Measurements from ENCODE around the gene RUNX1.

Gene RUNX1

DNA sequence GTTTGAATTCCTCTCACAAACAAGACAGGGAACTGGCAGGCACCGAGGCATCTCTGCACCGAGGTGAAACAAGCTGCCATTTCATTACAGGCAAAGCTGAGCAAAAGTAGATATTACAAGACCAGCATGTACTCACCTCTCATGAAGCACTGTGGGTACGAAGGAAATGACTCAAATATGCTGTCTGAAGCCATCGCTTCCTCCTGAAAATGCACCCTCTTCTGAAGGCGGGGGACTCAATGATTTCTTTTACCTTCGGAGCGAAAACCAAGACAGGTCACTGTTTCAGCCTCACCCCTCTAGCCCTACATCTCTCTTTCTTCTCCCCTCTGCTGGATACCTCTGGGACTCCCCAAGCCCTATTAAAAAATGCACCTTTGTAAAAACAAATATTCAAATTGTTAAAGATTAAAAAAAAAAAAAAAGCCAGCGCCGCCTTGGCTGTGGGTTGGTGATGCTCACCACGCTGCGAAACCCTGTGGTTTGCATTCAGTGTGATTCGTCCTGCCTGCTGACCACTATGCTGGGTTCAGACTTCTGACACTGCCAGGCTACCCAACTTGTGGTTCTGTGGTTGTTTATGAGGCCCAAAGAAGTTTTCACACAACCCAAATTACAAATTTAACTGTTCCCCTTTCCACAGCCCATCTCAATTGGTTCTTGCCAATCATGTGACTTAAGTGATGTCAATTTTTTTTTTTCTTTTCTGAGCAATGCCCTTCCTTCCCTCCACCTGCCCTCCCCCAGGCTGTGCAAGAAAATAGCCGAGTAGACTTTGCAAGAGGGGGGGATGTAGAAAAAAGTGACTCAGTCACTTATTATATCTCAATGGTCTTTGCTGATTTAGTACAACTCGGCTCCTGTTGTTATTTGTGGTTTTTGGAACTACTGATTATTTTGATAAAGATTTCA is at the start of gene RUNX1:
Gene RUNX1 (minus strand): TSS at position 597 of the 912 bp plus-strand sequence.
- peak; percentile 44 for DNase-seq

DNA sequence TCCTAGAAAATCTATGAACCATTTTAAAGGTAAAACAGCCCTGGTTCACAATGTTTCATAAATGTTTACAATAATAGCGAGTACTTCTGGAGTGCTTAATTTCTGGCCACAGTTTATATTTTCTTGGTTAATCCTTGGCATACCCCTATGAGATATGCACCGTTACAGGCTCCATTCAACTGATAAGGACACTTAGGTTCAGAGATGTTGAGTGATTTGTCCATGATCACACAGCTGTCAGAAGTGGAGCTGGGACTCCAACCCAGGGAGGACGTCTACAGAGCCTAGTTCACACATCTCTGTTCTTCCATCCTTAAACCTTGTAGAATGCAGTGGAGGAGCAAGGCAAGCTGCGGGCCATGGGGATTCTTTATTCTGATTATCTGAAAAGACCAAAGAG is 48.4 kb upstream of the RUNX1 start:
- no peak for DNase-seq

DNA sequence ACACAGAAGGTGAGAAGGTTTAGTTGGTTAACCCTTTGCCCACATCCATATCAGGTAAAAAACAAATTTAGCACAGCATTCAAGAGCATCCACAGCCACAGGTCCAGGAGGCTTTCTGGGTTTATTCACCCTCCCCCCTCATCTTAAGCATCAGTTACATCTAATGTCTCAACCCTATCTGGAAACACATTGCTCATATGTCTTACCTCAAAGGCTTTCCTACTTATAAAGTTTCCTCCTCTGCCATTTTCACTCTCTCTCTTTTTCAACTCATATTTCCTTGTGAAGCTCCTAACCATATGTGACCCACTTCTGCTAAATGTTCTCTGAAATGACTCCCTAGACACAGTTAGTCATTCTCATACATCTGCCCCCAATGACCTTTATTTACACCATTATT is 47.9 kb upstream of the RUNX1 start:
- DNase-seq, result no peak

DNA sequence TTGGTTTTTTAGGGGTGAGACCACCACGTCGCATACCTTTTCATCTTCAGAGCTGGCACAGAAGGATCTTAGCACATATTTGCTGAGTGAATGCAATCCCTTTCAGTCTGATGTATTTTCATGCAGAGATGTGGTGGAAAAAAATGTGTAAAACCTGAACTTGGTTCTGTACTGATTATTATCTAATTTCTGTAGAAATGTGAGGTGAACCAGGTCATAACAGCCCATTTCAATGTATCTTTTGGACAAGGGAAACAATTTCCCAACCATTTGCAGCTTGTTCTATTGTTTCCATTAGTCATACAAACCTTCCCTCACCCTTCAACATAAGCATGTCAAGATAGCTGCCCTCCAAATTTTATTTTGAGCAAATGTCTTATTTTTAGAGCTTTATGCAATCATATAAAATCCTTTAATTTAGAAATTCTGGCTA is 46.8 kb upstream of the RUNX1 start:
- no peak for DNase-seq

DNA sequence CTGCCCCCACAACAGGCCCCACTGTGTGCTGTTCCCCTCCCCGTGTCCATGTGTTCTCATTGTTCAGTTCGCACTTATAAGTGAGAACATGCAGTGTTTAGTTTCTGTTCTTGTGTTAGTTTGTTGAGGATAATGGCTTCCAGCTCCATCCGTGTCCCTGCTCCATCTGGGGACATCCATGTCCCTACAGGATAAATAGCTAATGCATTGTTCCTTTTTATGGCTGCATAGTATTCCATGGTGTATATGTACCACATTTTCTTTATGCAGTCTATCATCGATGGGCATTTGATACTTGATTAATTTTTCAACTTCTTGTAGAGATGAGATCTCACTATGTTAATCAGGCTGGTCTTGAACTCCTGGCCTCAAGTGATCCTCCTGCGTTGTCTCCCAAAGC is 44.4 kb upstream of the RUNX1 start:
- DNase-seq, result no peak

DNA sequence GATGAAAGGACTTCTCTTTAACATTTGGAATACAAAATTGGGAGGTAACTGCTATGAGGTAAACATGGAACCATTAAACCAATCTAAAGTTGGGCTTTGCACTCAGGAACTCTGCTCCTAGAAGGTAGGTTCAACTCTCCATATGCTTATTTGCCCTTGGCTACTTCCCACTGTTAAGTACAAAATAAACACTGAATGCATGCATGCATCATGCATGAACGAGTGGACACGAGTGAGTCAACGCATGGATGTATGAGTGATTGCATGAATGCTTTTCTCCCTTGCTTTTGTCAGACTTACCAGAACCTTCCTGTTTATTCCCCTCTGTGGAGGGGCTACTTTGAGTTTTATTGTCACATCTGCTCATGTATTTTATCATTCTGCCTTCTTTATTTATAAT is 42.4 kb upstream of the RUNX1 start:
- no peak for DNase-seq

DNA sequence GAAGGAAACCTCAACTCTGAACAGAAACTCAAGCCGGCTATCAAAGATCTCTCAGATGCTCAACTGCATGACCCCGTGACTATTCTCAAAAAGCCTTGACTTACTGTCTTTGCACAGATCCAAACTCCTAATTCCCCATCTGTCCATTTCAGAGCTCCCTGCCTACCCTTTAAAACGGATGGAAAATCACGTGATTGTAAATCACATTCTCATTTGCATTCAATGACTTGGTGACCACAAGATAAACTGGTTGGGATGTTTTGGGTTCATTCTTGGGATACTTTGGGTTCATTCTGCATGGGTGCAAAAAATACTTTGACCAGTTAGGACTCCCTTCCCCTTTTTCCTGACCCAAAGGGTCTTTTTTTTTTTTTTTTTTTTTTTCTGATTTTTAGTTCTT is 41.3 kb upstream of the RUNX1 start:
- peak; percentile 77 for DNase-seq

DNA sequence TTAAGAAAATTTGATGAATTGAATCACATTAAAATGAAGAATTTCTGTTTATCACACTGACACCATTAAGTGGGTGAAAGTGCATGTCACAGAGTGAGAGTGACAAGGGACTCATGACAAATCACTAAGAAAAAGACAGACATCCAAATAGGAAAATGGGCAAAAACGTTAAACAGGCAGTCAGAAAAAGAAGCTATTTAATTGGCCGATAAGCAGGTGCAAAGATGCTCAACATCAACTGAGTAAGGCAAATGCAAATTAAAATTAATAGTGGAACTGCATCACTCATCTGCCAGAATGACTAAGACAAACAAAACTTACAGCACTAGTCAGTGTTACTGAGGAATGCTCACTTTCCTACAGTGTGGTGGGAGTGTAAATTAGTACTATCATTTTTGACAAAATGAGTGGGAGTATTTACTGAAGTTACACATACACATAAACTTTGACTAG is 39.2 kb upstream of the RUNX1 start:
- DNase-seq, result no peak

DNA sequence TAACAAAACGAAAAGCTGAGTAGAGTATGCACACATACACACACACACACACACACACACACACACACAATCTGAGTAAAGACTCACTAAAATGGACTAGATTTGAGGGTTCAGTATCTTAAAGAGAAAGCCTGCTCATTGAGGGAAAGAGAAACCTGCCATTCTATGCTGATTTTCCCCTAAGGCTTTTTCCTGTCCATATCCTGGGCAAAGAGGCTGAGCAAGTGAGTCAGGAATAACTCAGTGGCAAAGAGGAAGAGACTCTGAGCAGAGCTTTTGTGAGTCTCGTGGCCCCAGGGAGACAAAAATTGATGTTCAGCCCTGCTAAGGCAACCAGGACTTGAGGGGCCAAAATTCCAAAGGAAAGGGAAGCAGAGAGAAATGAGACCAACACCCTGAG is 37.3 kb upstream of the RUNX1 start:
- no peak for DNase-seq

DNA sequence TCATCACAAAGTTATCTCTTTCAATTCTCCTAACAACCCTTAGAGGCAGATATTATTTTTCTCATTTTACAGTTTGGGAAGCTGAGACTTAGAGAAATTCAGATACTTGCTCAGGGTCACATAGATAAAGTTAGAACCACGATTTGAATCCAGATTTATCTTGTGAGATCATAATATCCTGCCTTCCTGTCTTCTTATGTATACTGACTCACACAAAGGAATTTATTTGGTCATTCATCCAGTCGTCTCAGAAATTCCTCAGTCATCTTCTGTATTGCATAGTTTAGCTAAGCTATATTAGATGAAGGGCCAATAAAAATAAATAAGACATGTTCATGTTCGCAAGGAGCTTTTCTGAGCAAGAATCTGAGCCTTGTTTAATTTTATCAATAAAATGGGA is 35.8 kb upstream of the RUNX1 start:
- no peak for DNase-seq

DNA sequence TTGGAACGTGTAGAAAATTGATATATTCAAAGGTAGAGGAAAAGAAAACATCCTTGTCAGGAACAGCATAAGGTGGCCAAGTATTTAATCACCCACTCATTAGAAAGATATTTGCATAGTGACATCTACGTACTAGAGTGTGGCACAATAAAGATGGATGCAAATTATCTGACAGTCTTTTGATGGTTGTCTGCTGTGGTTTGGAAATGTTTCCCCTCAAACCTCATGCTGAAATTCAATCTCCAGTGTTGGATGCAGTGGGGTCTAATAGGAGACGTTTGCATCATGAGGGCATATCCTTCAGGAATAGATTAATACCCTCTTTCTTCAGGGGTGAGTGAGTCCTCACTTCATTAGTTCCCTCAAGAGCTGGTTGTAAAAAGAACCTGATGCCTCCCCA is 34.1 kb upstream of the RUNX1 start:
- no peak for DNase-seq

DNA sequence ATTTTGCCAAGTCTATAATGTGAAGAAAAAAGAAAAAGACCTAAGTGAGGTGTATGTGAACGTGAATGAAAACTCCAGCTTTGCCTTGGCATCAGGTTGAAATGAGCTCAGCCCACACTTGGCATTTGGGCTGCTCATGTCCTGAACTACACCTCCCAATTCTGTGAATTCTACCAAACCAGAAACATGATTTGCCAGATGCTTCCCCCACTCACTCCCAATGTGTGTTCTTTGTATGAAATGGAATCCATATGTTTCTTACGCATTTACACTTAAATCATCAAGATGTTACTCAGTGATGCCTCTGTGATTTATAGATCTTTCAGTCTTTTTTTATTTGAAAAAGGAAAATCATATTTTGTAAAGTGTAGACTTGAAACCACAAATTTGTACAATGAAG is 32.8 kb upstream of the RUNX1 start:
- DNase-seq, result no peak

DNA sequence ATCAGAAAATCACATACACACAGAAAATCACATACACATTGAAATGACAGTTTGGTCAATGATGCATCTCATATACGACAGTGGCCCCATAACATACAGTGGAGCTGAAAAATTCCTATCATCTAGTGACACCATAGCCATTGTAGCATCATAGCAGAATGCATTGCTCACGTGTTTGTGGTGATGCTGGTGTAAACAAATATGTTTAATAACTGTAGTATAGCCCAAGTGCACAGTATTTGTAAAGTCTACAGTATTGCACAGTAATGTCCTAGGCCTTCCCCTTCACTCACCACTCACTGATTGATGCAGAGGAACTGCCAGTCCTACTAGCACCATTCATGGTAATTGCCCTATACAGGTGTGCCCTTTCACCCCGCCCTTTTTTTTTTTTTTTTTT is 30.1 kb upstream of the RUNX1 start:
- no peak for DNase-seq

DNA sequence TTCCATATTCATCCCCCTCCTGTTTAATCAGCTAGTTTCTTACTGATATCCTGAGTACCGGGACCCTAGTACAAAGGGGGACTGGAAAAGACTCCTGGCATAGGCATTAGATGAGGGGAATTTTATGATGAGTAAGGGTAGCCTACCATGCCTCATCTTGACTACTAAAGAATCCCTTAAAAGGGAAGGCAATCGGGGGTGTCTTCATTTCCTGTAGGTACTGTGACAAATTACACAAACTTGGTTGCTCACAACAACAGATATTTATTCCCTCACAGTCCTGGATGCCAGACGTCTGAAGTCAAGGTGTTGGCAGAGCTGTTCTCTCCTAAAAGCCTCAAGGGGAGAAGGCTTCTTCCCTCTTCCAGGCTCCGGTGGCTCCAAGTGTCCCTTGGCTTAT is 28.9 kb upstream of the RUNX1 start:
- DNase-seq, result no peak

DNA sequence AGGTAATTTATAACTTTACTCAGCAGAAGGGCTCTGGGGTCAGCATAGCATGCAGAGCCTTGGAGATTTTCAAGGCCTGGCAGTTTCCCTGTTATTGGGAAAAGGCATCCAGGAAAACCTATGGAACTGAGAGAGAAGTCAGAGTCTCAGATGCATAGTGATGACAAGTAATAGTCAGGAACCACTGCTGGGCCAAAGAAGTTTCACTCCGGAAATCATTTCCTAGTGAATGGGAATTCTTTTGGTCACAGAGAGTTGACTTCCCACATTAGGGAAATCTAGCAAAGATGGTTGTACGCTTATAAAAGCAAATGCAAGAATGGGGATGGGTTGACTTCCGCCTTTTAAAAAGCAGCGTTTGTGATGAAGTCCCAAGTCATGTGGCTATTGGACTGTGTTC is 28.4 kb upstream of the RUNX1 start:
- no peak for DNase-seq

DNA sequence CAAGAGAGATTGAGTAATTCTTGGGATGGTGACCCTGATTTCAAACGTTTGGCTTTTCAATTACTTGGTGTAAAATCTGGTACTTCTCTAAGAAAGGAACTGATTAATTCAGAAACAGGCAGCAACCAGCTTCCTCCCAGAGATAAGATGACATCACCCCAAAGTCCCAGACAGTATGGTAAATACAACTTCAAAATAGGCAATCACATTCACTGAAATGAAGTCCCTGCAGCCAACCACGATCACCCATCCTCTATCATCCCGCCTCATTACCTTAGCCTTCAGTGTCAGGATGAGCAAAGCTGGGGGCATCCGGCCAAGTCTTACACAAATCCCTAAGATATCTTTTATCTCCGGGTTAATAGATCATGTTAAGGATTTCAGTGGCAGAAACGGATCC is 26.4 kb upstream of the RUNX1 start:
- peak; percentile 74 for DNase-seq

DNA sequence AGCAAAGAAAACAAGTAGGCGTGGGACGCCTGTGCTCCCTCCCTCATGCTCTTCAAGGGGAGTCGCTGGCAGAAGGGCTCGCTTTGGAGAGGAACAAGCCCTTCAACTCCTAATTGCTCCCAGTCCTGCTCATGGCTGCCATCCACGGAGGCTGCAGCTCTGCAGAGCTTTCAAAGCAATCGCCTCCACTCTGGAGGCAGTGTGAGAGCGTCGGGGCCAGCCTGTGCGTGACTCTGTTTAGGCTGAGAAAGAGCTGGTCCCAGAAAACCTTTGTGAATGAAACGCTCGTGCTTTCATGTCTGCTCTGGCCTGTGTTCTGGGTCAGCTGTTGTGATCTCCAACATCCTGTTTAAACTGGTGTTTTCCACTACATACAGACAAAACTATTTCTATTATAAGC is 23.9 kb upstream of the RUNX1 start:
- no peak for DNase-seq

DNA sequence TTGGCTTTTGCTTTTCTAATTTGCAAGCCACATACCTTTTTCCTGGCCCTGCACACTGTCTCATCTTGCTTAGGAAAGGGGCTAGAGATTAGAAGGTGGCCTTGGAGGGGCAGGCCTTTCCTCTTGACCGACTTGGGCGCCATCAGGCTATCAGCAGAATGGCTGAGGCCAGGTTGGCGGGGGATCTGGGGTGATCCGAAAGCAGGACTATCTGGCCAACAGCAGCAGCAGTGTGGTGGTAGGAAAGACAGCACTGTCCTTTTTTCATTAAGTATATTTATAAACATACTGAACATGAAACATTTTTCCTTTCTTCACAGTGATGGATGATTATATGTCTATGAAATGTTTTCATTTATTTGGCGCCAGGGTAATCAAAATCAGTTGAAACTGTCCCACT is 23.5 kb upstream of the RUNX1 start:
- DNase-seq, result no peak

DNA sequence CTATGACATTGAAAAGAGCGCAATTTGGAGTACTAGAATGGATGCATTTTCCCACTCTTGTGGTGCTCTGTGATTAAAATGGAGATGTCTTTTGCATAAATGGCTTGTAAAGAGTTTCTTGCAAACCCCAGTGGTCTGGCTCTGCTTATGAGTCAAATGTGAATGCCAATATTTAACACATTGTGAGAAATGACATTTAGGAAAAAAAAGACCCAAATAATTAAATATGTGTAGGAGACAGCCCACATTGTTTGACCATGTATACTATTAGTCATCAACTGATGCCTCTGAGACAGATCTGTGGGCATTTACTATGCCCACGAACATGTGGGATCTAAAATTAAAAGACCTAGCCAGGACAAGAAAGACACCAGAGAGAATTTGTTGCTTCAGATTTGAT is 22.2 kb upstream of the RUNX1 start:
- DNase-seq, result no peak

DNA sequence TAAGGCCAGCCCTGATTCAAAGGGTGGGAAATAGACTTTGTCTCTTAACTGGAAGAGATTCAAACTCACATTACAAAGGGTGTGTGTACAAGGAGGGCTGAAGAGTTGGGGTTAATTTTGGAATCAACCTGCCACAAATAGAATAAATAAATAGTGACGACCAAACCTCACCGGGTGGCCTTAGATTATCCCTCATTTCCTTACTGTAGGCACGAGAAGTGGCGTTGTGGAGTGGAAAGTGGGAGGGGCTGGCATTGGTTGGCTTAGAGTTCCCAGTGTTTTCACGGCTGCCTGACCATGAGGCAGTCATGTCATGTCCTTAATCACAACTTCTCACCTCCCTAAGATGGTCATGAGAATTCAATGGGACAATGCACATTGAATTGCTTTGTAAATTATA is 21.3 kb upstream of the RUNX1 start:
- no peak for DNase-seq

DNA sequence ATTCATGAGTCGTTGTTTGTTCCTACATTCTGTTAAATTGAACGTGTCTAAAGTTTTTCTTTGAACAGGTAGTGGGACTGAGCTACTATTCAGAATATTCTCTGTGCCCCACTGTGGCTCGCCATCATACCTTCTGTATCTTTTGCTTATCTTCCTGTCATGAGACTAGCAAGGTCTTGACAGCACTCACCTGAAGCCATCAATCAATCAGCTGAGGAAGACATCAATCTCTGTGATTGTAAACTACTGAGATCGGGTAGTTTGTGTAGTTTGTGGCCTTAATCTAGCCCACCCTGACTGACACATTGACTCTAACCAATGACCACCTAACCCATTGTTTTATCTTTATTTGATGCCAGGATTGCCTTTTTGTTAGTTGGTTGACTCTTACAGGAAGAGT is 17.7 kb upstream of the RUNX1 start:
- DNase-seq, result no peak

DNA sequence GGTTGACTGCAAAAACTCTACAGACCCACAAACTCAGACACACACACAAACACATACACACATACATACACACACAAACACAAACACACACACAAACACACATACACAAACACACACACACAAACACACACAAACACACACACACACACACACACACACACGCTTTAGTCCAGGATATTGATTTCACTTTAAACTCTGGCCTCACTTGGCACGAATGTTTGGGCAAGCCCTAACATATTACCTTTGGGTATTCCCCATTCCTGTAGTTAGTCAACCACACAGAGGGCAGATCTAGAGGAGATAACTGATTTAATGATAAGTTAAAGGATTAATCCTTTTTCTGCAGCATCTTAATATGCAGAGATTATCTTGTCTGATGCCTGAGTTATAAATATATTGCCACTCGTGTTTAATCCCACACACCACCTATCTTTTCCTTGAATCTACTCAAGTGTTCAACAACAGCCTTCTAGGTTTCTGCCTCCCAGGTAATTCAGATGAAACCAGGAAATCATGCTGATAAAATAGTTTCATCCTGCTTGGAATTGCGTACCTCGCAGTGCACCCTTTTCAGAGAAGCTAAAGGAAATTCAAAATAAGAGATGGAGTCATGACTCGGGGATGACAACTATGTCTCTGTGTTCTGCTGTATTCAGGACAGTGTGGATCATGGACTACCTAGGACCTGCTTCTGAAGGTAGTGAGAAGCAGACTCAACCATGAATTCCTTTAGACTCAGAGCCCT is 14.5 kb upstream of the RUNX1 start:
- no peak for DNase-seq

DNA sequence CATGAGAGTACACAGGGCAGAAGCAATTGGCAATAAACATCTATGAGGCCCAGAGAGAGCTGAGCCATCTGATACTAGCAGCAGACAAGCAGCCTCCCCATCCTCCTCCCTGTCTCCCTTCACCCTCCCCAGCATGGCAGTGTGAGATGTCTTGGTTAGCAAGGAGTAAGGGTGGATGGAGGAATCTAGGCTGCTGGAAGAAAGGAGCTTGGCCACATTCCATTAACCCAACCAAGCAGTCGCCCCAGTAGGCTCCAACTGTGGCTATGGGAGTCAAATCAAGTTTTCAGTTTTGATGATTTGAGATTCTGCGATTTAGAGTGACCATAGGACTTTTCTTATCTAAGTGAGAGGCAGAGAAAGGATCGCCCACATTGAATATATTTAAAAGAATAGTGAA is 12.9 kb upstream of the RUNX1 start:
- no peak for DNase-seq

DNA sequence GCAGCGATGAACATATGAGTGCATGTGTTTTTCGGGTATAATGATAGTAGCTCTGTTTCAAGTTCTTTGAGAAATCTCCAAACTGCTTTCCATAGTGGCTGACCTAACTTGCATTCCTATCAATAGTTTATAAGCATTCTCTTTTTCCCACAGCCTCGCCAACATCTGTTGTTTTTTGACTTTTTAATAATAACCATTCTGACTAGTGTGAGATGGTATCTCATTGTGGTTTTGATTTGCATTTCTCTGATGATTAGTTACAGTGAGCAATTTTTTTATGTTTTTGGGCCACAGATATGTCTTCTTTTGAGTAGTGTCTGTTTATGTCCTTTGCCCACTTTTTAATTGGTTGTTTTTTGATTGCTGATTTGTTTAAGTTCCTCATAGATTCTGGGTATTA is 10.6 kb upstream of the RUNX1 start:
- DNase-seq, result no peak
